HG02981 (cell line): ENCODE measurements around the gene LAPTM4A.
"Not testable (repeated sequence)": the region's sequence is repeated elsewhere in the genome, so short reads cannot be mapped to it uniquely, and the experiment has no call there.

Experiments
- ATAC-seq: cut with Tn5 transposase; IDR thresholded peaks from one replicate; pipeline ENCODE4 v1.9.1; 2021; ENCODE audit warnings: mild to moderate bottlenecking, moderate library complexity; ENCODE audit not compliant: unreplicated experiment

Gene LAPTM4A

DNA sequence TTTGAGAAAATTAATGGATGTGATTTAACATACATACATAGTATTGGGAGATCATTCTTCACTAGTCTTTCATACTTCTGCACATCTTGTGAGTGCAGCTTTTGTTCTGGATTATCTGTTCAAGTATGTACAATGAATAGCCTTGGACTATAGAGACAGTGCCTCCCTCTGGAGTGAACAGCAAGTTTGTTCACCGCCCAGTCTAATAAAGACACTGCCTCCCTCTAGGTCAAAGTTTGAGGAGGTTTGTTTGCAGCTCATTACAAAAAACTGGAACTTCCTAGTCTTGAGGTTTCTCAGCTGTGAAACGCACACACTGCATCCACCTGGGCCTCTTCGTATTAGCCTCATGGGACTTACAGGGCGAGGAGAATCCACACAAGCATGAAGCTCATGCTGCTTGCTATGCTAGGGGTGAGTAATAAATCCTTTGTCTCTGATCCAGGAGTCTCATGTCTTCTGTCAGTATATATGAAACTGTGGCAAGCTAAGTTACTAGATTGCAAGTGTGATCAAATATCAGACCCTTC lies 26.0 kb upstream of the LAPTM4A start:
- no peak for ATAC-seq

DNA sequence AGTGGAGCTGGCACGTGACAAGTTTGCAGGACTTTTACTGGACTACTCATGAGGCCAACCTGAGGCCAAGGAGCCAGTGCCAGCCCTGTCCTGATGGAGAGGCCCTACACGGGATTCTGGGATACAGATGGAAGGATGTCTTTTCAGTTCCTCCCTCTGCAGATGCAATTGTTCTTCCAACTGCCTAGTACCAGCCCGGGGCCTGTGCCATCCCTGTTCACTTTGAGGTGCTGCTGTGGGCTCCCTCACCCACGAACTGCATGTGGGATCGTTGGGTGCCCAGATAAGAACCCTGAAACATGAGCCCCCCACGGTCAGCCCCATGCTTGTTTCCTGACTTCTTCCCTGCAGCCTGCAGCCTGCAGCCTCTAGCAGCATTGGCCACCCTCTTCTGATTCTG lies 25.3 kb upstream of the LAPTM4A start:
- ATAC-seq = no peak

DNA sequence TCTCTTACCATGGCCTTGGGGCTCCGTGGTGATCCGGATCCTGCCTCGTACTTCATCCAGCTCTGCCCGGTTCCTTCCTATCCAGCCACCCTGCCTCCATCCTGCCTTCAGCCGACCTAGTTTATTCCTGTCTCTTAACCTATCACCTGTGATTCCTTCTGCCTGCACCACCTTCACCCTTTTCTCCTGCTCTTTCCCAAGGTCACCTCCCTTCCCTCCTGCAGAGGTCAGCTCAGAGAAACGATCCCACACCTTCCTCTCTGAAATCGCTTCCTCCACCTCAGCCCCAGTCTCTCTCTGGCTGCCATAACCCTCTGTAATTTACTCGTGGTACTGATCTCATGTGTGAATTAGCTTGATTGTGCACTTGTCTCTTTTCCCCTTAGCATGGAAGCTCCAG lies 23.5 kb upstream of the LAPTM4A start:
- ATAC-seq = no peak

DNA sequence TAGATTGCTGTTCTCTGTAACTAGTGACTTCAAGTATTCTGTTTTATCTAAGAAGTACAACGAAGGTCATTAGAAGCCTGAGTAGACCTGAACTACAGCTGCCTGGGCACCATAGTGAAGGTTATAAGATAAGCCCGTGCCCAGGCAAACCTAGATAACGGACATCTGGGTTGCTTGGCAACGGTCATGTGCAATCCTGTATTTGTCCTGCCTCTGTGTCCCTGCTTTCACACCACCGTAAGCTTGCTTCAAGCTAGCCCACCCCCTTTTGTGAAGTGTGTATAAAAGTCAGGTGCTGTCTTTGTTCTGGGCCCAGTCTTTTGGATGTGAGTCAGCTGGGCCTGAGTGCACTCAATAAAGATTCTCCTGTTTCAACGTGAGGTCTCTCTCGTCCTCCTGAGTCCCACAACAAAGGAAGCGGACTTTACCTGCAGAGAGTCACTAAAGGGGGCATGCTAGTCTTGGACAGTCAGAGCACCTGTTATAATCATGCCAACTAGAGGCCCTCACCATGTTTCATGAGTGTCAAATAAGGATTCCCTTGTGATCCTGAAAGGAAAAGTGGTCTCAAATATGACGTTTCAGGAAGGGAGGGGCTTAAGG lies 22.7 kb upstream of the LAPTM4A start:
- ATAC-seq = not testable (repeated sequence)

DNA sequence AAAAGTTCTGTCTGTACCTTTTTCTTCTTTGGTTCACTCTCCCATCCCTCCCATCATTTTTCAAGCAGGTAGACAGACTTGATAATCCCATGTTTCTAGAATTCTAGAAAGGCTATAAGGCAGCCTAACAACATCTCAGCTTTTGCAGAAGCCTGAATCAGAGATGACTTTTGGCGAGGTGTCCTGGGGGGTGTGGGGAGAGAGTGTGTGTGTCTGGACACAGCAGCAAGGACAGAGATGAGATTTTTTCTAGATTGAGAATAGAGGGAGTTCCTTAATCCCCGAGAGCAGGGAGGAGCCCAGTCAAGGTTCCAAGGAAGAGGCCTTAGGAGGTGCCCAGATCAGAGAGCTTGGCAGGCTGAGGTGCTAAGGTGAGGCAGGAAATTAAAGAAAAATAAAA lies 22.0 kb upstream of the LAPTM4A start:
- no peak for ATAC-seq

DNA sequence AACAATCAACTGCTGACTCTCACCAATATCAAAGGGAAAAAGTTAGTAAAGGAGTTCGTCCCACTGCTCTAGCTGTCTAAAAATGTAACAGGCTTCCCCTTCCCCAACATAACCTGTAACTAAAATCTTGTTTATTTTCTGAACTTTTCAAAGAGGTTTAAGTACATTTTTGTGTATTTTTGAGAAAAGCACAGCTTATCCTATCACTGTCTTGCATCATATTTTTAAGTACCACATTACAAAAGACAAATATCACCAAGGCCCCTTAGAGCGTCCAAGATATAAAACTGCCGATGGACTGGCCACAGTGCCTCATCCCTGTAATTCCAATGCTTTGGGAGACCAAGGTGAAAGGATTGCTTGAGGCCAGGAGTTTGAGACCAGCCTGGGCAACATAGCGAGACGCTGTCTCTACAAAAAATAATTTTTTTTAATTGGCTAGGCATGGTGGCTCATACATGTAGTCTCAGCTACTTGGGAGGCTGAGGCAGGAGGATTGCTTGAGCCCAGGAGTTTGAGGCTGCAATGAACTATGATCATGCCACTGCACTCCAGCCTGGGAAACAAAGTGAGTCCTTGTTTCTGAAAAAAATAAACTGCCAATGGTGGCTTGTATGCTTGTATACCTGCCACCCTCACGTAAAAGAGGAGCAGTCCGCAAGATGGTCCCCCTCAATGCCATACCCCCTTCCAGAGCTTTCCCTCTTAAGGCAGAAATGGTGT lies 21.2 kb upstream of the LAPTM4A start:
- ATAC-seq = no peak

DNA sequence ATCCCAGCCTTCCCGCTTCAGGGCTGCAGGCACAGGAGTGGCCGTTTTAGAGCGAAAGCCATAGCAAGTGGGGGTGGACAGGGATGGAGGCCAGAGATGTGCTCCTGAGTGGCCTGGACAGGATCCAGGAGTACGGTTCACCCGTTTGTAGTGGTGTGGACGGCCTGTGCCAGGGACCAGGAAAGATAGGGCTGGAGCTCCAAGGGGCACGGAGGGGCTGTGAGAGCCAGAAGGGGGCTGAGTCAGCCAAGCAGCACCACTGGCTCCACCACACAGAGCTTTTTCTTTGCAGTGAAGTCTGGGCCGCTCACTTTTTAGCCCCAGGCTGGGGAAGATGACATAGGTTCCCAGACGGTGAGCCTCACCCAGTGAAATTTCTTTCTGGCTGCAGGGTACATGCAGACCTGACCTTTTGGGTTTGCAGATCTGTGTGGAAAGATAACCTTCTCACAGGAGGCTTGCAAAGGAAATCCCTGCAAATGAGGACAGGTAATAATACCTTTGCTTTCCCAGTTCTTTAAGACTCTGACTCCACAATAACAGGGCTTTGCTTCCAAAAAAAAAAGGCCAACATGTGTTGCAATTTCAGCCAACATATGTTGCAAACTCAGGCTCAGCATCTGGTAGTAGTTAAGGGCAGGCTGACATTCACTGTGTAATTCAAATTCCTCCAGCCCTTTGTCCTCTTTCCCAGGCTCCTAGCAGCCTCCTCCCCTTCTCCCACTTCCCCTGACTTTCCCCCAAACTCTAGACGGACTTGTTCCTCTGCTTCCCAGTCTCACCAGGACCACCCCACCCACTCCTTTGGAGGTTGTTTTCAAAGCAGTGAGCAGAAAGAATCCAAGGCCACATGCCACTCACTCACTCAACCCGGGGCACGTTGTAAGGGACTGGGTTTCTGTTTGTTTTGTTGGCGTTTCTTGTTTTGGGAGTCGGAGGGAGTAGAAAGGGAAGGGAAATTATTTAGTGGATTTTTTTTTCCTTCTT lies 20.3 kb upstream of the LAPTM4A start:
- no peak for ATAC-seq

DNA sequence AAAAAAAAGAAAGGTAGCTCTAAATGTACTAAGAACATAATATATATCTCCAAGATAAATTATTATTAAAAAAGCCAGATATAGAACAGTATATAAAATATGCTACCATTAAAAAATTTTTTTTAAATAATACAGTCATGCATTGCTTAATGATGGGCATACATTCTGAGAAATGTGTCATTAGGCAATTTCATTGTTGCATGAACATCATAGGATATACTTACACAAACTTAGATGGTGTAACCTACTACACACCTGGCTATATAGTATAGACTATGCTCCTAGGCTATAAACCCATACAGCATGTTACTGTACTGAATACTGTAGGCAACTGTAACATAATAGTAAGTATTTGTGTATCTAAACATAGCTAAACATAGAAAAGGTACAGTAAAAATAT lies 18.3 kb upstream of the LAPTM4A start:
- no peak for ATAC-seq

DNA sequence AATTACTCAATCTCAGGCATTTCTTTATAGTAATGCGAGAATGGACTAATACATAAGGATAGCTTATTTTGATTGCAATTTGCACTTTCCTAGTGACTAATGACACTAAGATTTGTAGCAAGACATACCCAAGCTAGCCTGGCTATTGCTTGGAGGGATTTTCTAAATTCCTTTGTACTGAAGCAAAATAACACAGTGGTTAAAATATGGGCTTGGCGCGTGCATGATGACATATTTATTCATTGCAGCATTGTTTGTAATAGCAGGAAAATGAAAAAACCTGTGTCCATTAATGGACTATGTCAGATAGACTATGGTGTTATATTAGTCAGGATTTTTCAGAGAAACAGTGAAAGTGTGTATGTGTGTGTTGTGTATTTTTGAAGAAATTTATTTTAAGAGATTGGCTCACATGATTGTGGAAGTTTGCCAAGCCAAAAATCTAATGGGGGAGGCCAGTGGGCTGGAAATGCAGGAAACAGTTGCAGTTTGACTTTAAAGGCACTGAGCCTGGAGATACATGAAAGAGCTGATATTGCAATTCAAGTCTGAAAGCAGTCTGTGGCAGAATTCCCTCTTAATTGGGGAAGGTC lies 16.7 kb upstream of the LAPTM4A start:
- ATAC-seq = no peak

DNA sequence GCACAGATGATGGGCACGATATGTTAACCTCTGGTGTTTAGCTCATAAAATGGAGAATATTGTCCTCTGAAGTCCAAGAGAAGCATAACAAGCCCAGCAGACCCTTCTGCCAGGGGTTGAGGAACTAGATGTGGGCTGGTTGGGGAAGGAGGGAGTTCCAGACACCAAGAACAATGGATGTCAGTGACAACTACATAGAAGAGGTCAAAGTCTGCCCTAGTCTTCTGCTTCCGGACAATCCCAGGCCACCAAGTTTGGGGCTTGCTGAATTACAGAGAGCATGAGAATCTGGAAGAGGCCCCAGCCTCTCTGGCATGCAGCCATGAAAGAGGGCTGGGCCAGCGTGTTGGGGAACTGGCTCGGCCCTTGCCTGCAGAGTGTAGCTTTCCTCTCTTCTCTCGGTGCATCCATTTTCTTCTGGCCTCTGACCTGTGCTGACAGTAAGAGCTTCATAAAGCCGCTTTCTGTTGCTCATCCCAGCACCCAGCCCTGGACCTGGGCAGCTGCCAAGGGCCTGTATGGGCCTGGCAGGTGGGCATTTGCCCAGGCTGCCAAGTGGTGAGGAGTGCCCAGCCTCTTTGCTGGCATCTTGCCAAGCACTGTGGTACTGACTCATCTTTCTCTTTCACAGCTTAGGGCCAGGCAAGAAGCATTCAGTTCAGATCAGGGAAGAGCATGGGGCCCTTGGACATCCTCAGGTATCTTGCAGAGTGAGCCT lies 14.6 kb upstream of the LAPTM4A start:
- ATAC-seq = no peak

DNA sequence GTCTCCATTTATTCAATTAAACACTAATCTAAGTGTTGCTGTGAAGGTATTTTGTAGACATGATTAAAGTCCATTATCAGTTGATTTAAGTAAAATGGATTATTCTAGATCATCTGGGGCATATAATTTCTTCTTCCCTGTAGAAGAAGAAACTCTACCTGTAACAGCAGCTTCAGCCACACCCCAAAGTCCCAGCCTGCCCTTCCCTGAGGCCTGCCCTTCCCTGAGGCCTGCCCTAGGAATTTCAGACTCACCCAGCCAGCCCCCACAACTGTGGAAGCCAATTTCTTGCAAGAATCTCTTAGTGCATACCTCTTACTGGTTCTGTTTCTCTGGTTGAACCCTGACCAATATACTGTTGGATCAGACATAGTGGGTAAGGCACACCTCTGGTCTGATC lies 13.4 kb upstream of the LAPTM4A start:
- ATAC-seq = no peak

DNA sequence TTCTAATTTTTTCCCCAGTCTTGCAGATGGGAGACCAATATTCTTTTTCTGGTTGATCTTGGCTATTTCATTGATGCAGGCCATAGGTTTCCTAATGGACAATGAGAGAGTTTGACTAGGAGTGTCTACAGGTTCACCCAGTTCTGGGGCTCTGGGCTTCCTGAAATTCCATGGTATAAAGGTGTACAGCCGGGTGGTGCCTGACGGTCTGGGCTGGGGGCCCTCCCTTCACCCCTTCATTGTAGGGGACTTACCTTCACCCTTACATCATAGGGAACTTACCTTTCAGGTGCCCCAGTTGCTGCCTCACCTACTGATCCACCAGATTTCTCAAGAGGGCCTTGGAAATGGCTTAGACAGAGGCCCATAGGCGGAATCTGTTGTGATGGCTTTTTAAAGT lies 13.0 kb upstream of the LAPTM4A start:
- ATAC-seq = no peak

DNA sequence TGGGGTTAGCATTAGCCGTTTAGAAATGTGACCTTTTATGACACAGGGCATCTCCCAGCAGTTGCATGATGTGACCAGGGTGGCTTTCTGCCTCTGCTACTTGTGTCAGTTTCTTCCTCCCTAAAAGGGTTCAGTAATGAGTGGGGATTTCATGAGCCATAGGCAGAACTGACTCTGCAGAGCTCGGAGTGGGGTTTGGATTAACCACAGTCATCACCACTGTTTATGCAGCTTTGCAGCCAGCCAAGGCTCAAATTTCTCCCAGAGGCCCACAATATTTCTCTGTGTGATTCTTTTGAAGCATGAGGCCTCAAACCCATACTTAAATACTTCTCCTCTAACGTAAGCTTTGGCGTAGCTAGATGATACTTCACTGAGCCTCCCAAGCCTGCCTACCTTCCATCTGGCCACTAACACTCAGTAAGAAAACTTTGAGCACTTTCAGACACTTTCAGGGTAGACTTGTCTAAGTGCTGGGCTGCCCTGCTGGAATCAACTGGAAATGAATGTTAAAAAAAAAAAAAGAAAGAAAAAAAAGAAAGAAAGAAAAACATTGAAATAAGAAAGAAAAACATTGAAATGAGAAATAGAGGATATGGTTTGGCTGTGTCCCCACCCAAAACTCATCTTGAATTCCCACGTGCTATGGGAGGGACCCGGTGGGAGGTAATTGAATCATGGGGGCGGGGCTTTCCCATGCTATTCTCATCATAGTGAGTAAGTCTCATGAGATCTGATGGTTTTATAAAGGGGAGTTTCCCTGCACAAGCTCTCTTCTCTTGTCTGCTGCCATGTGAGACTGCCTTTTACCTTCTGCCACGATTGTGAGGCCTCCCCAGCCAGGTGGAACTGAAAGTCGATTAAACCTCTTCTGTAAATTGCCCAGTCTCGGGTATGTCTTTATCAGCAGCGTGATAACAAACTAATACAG lies 11.5 kb upstream of the LAPTM4A start:
- no peak for ATAC-seq

DNA sequence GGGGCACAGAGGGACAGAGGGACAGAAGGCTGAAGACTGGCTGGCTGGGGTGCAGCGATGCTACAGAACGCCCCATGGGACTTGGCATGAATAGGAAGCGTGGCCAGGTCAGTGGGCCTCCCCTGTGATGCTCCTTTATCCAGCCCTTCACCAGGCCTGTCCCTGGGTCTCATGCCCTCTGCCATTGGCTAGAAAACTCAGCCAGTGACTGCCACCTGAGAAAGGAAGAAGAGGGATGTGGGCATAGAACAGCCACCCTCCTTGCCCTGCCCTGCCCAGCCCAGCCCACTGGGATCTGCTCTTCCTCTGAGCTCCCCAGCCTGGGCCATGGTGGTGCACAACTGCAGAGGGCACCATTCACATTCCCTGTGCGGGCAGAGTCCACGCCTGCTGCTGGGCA lies 10.5 kb upstream of the LAPTM4A start:
- ATAC-seq = no peak

DNA sequence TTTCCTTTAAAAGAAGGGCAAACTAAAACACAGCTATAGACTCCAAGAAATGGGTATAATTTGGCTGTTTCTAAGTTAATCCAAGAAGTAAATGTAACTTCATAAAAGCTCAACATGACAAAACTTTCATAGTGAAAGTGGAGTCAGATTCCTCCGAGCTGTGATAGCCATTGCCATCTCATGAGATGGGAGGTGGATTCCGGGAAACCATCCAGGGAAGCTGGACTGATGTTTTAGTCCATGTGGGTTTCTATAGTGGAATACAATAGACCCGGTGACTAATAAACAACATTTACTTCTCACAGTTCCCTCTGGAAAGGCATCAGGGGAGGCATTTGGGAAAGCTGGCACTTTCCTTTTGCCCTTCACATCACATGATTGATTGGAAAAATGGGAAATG lies 10.0 kb upstream of the LAPTM4A start:
- no peak for ATAC-seq

DNA sequence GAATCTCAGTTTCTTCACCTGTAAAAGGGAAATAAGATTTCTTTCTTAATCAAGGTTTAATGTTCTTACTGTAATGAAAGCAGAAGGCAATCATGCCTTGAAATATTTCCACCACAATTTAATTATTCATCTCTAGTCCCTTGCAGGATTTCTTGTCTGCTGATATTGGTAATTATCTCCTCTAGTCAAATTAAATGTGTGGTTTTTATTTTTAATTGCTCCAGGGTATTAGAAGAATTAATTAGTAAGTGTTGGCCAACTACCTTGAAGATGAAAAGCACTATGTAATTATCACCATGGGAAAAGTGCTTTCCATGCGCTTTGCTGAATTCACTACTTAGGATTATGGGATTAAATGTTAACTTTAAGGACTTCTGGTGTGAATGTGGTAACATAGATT lies 8.7 kb upstream of the LAPTM4A start:
- no peak for ATAC-seq

DNA sequence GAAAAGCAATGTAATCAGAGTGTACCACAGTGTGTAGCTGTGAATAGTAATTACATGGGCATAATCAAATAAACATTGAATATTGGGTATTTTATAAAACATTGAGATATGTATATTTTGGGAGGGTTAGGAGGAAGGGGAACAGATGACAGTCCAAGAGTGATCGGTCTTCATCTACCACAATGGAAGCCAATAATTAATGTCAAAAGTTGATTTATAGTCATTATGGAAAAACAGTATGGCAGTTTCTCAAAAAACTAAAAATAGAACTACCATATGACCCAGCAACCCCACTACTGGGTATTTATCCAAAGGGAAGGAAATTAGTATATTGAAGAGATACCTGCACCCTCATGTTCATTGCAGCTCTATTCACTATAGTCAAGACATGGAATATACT lies 5.8 kb upstream of the LAPTM4A start:
- no peak for ATAC-seq

DNA sequence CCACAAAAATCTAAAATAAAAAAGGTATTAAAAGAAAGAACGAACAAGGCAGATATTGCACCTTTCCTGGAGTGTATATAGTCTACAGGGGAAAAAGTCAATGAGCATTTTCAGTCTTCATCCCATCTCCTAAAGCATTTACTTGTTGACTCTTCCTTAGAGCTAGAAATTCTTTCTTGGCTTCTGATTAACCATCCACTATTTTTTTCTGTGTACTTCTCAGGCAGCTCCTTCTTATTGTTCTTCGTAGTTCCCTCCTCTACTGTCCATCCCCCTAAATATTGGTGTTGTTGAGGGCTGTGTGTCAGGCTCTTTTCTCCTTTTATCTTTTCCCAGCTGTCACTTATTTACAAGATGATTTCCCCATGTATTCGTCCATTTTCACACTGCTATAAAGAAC lies 3.5 kb upstream of the LAPTM4A start:
- no peak for ATAC-seq

DNA sequence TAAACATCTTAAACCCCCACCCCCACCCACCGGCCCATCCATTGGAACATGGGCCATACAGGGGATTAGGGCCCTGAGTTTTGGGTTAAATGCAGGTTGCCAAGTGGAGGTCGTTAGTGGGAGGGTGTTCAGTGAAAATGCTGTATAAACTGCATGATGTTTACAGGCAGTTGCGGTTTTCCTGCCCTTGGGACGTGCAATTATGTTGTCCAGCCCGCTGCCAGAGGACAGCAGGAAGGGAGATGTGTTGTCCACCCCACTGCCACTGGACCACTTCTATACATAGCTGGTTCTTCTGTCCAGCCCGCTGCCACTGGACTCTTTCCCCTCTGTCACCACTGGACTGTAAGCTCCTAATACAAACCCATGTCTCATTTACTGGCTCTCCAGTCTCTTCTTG lies 2.7 kb upstream of the LAPTM4A start:
- ATAC-seq = no peak
